Activated CD8-positive, alpha-beta memory T cell treated with anti-CD3 and anti-CD28 coated beads for 4 hours (primary cell): ENCODE data around the gene TRIM25.

ENCODE experiments used
- DNase-seq, 2 donors: peaks; one replicate each; pipeline ENCODE4 v3.0.0-alpha.2; 2020; ENCODE audit warnings: low read depth in 2 of 2

The TRIM25 gene

DNA sequence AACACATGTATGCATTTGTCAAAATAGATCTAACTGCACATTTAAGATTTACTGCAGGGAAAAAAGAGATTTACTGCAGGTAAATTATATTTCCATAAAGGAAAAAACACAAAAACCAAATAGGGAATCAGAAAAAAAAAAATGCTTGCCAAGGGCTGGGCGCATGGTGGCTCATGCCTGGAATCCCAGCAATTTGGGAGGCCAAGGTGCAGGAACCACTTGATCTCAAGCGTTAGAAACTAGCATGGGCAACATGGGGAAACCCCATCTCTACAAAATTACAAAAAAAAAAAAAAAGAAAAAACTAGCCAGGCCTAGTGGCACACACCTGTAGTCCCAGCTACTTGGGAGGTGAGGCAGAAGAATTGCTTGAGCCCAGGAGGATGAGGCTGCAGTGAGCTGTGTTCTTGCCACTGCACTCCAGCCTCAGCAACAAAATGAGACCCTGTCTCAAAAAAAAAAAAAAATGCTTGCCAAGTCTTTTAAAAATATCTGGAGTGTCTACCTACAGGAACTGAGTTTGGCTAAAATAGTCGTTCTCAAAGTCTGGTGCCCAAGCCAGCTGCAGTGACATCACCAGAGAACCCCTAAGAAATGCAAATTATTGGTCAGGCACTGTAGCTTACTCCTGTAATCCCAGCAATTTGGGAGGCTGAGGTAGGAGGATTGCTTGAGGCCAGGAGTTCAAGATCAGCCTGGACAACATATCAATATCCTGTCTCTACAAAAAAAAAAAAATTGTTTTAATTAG is 17.5 kb downstream of the TRIM25 start:
- DNase-seq, result no peak

DNA sequence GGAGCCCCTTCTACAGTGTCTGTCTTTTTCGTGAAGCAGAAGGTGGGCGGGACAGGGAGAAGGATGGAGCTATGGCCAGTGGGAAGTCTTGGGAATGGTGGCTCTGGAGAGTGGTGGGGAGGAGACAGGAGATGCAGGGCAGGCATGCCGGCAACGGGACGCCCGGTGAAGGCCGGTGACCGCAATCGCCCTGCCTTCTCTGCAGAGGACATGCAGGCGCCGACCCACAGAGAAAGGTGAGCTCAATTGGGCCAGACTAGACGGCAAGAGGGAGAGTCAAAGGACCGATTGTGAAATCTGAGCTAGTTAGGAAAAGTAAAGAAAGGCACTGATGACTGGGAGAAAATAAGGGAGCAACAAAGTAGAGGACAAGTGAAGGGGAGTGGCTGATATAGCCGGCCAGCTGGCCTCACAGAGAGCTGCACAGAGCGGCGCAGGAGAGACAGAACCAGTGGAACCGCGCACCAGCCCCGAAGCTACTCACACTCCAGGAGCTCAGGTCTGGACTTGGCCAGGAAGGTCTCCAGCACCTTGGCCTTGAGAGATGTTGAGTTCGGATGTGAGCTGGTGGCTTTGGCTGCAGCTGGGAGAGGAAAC is 18.9 kb downstream of the TRIM25 start:
- no peak for DNase-seq

DNA sequence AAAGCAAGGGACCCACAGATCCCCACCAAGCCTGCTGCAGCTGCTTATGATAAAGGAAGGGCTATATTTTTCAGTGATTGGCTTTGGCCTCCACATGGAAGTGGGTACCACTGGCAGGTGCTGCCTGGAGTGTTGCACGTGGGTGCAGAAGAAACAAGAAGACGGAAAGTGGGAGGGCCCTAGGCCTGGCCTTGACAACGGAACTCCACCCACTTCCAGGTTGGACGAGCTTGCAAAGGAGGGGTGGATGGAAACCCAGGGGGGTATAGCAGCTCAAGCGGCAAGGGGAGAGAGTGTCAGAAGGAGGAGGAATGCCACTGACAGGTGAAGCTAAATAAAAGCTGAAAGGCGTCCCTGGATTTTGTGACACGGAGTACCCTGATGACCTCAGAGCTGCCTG is 20.3 kb downstream of the TRIM25 start:
- no peak for DNase-seq

DNA sequence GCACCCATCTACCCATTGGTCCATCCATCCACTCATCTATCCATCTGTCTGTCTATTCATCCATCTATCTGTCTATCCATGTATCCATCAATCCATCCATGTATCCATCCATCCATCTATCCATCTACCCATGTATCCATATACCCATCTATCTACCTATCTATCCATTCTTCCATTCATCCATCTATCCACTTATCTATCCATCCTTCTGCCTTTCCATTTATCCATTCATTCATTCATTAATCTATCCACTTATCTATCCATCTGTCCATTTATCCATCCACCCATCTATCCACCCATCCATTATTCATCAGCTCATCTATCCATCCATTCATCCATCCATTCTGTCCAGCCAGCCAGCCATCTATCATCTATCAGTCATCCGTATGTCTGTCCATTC is 21.5 kb downstream of the TRIM25 start:
- no peak for DNase-seq

DNA sequence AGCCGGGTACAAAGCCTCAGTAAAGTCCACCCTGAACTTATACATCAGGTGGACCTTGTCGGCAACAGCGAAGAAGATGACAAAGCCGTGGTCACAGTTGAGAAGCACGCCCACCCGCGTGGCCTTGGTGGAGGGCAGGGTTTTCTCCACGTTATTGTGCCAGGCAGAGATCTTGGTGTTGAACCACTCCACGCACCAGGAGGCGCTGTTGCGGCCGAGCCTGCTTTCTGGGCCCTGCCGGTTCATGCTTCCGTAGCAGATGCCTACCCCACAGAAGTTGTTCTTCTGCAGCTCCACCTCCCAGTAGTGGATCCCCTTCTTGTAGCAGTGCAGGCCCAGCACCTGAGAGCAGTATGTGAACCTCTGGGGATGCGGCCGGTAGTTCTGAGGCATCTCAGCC is 22.1 kb downstream of the TRIM25 start:
- DNase-seq, result peak in 1 of 2 donors; percentile 28

DNA sequence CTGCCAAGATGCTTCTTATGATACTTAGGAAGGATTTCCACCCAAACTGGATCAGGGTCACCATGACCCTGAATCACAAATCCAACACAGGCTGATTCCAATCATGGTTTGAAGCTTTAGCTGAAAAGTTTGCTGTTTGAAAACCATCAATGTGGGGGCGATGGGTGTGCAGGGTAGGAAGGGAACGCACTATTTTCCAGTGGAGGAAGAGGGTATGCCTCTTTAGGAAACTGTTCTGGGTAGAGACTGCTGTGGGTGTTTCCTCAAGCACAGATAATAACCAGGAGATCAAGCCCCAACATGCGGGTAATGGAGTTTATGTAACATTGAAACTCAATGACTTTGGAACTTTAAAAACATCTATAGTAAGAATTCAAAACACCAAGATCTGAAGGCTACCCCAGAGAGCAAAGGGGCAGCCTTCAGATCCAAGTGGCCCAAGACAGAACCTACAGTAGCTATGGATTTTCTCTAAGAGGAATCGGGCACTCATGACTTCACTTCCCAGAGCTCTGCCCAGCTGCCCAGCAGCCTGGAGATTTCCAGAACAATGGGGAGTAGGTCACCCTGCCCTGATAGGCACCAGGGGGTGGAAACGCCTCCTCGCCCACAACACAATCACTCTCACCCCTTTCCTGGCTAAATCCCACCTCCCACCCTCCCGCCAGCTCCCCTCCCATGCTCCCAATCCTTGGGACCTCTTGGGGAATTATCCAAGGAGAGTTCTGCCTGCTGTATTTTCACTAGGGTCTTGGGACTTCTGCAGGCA is 22.8 kb downstream of the TRIM25 start:
- DNase-seq, result no peak

DNA sequence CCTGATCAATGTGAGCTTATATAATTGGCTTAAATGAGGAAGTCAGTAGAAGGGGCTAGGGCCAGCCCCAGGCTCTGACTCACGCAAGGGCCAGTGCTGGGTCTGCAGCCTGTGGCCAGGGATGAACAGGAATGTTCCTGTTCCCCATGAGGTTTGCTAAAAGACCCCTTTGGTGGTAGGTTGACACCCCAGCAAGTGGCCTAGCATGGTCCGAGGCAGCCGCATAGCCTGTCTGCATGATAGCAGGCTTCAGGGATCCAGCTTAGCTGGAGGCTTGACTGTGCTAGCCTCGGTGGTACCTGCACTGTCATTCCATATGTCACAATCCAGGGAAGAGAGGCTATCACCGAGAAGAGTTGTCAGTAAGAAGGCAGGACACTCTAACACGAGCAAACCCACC is 23.5 kb downstream of the TRIM25 start:
- no peak for DNase-seq

DNA sequence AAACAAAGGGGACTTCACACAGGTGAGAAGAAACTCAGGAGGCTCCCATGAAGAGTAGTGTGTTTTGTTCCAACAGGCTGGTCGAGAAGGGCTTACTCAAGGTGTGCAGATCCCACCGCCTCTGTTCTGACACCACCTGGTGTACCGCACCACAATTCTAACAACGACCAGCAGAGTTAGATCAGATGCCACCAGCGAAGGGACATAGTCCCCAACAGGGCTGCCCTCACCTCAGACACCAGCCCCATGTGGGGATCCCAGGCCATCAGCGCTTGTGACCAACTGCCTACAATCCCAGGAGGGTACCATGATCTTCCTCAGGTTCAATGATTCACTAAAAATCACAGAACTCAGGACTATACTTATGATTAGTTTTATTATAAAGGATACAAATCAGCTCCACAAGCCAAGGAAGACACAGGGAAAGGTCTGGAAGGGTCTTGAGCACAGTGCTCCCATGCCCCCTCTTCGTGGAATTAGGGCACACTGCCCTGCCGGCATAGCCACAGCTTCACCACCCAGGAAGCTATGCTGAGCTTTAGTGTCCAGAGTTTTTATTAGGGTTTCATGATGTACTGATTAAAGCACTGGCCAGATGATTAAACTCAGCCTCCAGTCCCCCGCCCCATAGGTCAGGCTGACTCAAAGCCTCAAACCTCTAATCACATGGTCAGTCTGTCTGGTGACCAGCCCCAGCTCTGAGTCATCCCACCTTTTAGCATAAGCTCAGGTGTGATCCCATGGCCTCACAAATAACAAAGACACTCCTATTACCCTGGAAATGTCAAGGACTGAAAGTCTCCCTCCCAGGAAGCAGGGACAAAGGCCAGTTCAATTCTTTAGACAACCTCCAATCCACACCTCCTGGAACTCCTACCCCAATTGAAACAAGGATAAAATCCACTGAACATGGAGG is 26.0 kb downstream of the TRIM25 start:
- DNase-seq, result no peak

DNA sequence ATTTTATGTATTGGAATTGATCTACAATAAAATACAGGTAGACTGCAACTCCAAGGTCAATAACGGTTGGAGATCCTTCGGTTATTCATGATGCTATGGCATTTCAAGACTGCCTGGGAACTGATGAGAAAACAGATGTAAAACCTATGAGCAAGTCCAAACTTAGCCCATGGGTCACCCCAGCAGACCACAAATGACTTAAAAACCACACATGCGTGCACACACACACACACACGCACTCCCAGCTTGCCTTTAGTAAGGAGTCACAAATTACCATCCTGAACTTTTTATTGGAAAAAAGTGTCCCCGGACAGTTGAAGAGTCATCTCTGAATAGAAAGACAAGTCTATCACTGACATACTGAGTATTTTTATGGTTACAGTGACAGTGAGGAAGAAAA is 26.7 kb downstream of the TRIM25 start:
- DNase-seq, result no peak

DNA sequence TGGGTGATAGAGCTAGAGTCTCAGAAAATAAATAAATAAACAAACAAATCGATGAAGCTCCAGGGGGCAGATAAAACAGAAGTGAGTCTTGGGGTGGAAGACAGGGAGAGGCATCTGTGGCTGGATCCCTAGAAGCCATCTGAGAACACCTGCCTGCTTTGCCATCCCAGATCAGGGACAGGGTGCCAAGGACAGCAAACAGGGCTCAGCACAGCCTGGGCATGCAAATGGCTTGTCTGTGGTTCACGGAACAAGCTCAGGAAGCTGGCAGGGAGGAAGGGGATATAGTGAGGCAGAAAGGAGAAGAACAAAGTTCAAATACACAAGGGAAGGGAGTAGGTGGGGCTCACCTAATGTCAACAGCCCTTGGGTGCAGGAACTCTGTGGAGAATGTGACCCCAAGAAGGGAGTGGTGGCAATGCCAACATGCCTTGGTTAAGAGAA is 27.5 kb downstream of the TRIM25 start:
- DNase-seq, result no peak

DNA sequence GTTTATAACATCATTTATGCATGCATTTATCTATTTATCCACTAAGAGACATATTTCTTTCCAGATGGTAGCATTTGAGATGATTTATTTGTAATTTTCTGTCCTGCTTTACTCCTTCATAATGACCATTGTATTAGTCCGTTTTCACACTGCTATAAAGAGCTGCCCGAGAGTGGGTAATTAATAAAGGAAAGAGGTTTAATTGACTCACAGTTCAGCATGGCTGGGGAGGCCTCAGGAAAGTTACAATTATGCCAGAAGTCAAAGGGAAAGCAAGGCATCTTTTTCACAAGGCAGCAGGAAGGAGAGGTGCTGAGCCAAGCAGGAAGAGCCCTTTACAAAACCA is 28.6 kb downstream of the TRIM25 start:
- no peak for DNase-seq

DNA sequence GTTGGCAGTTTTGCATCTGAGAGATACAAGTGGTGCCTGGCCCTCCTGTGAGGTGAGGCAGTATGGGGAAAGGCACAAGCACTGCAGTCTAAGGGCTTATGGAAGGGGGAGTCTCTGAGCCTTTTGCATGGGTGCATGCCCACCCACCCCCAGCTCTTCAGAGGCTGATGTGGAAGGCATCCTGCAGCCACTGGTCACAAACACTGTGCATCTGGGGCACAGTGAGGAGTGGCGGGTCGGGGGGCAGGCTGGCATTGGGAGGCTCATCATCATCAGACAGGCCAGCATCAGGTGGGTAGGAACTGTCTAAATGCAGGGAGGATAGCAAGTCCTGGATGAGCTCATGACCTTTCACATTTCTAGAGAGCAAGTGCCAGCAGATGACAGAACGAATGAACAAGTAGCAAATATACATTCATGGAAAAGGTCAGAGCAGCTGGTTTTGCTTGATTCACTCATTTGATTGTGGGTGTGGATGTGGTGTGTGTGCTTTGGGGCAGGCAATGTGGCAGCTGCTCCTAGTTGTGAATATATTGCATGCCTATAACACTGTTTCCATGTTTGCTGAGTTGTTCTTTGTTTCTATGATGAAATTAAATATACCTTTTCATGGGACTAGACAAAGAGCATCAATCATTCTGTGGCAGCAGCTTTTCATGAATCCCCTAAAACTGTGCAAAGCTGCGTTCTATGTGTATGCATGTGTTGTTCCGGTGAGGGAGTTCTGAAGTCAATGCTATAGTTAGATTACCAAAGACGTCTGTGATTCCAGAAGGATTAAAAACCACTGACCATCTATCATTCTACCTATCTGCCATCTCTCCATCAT is 29.2 kb downstream of the TRIM25 start:
- no peak for DNase-seq

DNA sequence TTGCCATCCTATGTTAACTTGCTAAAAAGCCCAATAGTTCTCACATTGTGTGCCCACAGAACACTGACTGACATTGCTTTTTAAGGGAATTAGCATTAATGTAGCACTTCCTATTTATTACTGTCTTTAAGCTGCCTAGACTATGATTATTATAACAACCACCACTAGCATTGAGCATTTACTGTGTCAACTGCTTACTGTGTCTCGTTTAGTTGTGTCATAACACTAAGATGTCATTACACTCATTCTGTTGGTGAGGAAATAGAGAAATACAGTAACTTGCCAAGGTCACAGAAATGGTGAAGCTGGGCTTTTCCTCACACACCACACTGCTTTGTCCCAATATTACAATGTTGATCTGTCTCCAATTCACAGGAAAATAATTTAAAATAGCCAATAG is 30.2 kb downstream of the TRIM25 start:
- no peak for DNase-seq

DNA sequence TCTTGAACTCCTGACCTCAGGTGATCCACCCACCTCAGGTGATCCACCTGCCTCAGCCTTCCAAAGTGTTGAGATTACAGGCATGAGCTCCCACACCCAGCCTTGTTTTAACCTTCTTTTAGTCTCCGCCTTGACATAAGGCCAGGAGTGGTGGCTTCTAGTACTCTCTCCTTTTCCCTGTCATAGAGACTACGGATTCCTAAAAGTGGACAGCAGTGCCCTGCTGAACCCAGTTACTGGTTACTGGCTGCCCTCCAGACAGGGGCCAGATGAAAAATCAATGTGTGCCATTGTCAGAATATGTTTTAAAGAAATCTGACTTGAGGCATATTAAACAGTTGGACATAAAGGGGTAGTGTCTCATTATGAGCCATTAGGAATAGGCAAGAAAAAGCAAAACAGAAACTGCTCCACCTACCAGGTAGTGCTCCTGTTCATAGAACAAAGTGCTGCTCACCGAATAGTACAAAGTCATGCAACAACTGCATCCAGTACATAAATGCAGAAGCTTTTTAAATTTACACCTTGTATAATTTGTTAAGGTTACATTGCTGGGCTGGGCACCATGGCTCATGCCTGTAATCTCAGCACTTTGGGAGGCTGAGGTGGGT is 32.1 kb downstream of the TRIM25 start:
- no peak for DNase-seq

DNA sequence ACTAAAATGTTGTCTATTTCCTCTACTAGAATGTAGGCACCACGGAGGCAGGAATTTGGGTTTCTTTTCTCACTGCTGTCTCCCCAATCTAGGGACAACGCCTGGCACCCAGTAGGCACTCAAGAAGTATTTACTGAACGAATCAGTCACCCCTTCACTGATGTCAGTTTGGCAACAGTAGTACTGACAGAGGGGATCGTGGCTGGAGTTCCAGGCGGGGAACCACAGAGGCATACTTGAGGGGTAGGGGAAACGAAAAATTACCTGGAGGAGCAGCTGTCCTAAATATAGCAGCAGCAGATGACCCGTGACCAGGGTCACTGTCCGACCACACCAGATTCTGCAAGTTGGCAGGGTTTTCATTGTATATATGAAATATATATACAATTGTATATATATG is 33.3 kb downstream of the TRIM25 start:
- no peak for DNase-seq

DNA sequence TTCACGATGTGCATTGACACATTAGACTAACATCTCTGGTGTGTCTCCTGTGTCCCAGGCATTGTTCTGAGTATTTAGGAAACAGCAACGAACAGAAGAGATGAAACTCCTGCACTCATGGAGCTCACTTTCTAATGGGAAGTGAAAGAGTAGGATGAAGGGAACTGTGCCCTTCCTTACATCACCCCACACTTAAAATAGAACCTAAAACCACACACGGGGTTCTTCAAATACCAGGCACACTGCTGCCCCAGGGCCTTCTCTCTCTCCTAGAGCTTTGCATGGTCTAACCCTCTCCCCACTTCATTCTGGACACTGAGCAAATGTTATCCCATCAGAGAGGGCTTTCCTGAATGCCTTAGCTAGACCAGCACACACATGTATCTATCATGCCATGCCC is 33.7 kb downstream of the TRIM25 start:
- no peak for DNase-seq

DNA sequence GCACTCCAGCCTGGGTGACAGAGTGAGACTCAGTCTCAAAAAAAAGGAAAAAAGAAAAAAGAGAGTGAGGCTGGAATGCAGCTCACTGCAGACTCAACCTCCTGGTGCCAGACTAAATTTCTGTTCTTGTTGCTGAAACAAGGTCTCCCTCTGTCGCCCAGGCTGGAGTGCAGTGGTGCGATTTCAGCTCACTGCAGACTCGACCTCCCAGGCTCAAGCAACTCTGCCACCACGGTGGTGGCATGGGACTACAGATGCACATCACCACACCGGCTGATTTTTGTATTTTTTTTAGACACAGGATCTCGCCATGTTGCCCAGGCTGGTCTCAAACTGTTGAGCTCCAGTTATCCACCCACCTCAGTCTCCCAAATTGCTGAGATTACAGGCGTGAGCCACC is 34.6 kb downstream of the TRIM25 start:
- no peak for DNase-seq

DNA sequence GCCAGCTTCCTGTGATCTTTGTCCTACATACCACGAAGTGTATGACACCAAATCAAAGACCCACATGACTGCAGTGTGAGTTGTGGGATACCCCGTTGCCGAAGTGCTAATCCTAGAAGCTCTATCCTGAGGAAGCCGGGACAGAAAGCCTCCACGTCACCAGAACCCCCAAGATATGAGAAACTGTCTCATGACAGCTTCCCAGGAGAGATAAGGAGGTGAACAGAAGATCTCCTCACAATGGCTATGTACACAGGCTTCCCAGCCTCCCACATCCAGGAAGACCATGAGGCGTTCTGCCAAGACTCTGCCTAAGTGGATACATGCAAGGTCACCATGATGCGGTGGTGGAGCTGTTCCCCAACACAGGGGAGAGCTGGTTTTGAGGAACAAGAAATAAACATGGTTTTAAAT is 37.1 kb downstream of the TRIM25 start:
- DNase-seq, result no peak

DNA sequence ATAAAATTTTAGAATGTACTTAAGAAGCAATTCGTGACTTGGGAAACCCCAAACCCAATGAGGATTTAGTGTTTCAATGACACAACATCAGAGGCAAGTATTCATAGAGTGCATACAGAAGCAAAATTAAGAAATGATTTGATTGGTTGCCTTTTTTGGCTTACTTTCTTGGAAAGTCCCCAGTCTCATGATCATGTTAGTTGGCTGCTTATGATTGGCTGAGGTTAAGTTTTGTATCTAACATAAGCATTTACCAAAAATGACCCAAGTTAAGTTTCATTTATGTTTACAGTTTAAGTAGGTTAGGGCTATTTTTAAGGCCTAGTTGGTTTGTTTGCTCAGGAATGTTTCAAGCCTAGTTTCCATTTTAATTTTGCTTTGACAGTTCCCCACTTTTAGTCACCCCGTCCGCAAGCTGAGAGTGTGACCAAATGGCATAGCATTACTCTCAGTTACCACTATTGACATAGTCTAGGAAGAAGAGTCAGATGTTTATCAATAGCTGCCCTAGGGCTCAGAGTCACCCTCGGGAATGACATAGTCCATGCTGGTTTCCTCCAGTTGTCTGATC is 43.7 kb downstream of the TRIM25 start:
- no peak for DNase-seq

DNA sequence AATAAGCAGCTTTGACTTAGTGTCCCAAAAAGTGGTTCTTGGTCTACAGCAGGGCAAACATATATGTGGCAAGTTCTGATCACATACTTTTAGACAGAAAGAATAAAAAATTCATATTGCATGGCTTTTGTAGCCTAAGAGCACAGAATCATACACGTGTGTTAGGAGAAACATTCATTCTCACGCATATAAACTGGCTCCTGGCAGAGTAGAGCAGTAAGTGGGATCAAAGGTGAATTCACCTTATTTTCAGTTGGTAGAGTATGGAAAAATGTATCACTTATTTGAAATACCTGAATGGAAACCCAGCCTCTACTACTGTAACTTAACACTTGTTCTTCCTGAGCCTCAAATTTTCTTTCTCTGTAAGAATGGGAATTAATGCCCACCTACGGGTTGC is 45.1 kb downstream of the TRIM25 start:
- DNase-seq, result no peak
